NCI-H2227 (cell line): Measurements from ENCODE around the gene CRNKL1.
"Not testable (repeated sequence)": the region's sequence is repeated elsewhere in the genome, so short reads cannot be mapped to it uniquely, and the experiment has no call there.

ENCODE experiments used
- DNase-seq: peaks from one replicate; lab custom pipeline; 2025; ENCODE audit not compliant: unreplicated experiment; lab: John Stamatoyannopoulos, UW

CRNKL1 gene

DNA sequence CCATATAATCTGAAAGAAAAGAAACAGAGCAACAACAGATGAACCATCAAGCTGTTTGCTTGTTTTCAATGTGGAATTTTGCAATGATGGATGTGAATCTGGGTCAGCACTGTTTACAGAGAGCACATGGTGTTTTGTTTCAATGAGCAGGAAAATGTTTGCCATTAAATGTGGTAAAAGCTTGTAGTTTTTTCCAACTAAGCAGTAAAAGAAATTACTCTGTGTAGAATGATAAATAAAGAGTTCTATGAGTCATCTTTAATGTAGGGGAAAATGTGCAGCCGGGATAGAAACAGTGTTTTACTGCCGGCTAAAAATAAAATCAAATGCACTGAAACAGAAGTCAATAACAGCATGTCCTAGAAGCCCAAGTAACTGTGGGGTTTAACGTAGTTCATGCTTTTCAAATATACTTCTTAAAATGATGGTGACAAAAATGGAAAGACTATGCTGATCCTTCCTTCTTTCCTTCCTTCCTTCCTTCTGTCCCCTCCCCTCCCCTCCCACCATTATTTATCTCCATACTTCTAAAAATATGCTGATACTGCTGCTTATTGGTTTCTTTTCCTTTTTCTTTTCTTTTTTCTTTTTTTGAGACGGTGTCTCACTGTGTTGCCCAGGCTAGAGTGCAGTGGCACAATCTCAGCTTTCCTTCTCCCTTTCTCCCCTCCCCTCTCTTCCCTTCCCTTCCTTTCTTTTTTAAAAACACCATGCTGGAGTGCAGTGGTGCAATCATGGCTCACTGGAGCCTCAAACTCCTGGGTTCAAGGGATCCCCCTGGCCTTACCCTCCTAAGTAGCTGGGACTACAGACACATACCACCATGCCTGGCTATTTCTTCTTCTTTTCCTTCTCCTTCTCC is 41.4 kb downstream of the CRNKL1 start:
- no peak for DNase-seq

DNA sequence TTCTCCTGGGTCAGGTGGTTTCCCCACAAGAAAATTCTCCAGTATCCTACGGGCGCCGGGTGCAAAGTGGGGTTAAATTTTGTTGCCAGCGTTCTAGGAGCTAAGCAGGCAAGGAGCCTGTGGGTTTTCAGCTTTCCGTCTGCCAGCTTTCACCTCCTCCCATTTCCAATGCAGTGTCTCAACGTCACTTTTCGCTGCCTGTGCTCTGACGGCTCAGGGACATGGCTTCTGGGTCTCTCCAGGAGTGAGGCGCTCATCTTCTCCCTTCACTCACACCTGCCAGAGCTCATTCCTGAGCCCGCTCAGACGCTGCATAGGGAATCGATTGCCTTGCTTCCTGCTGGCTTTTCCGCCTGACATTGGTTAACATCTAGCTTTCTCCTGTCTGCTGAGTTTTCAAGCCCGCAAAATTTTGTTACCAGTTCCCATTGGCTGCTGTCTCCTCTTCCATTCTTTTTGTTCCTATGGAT is 42.4 kb downstream of the CRNKL1 start:
- DNase-seq = peak; percentile 69

DNA sequence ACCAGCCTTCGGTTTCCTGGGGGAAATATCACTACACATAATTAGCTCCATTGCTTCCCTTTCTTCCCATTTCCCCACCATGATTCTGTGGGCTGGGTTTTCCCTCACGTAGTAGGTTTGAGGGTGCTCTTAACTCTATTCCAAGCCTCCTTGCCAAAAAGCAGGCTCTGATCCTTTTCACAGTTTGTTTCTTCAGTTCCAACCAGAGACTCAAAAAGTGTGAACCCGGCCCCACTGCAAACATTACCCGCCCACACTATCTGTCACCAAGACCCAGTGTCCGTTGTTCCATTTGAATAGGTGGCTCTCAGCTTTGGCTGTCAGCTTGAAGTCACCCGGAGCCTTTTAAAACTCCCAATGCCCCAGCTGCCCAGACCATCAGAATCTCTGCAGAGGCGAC is 46.9 kb downstream of the CRNKL1 start:
- DNase-seq = no peak

DNA sequence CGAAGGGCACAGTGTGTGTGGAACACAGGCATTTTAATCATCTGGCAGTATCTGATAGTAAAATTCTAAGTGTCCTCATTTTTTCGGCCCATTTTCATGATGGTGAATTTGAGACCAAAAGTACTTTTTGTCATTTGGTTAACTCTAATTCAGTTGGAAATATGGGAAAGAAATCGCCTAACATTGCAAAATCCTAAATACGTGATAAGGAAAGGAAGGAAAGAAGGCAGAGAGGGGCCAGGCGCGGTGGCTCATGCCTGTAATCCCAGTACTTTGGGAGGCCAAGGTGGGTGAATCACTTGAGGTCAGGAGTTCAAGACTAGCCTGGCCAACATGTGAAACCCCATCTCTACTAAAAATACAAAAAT is 48.3 kb downstream of the CRNKL1 start:
- DNase-seq = not testable (repeated sequence)

DNA sequence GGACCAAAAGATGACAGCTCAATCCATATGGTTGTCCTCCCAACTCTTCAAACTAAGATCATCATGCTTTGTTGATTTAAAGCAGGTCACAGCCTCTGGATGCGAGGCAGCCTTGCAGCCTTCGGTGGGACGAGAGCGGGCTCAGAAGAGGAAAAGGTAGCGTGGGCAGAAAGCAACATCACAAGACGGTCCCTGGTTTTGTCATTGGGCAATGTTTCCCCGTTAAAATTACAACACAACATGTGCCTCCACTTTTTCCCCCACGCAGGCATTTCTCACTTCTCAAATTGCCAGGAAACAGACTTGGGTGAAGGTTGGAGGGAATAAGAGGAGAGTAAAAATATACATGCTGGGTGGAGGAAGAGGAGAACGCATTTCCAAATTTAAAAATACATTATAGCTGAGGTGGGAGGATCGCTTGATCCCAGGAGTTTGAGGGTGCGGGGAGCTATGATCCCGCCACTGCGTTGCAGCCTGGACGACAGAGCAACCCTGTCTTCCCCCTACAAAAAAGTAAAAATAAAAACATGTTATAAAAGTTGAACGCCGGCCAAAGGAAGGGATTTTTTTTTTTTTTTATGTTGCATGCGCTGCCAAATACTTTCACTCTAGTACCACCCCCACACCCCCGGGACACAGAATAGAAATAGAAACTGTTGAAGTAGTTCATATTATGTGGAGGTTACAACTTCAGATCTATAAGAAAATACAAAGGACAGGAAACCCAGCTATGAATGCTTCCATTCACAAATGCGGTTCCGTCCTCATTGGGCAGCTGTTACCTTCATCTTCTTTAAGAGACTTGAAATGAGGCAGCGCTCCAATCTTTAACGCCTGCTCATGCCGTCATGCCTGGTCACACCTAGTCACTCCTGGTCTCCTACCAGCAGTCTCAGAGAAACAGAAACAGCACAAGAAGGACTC is 49.0 kb downstream of the CRNKL1 start:
- DNase-seq = no peak

DNA sequence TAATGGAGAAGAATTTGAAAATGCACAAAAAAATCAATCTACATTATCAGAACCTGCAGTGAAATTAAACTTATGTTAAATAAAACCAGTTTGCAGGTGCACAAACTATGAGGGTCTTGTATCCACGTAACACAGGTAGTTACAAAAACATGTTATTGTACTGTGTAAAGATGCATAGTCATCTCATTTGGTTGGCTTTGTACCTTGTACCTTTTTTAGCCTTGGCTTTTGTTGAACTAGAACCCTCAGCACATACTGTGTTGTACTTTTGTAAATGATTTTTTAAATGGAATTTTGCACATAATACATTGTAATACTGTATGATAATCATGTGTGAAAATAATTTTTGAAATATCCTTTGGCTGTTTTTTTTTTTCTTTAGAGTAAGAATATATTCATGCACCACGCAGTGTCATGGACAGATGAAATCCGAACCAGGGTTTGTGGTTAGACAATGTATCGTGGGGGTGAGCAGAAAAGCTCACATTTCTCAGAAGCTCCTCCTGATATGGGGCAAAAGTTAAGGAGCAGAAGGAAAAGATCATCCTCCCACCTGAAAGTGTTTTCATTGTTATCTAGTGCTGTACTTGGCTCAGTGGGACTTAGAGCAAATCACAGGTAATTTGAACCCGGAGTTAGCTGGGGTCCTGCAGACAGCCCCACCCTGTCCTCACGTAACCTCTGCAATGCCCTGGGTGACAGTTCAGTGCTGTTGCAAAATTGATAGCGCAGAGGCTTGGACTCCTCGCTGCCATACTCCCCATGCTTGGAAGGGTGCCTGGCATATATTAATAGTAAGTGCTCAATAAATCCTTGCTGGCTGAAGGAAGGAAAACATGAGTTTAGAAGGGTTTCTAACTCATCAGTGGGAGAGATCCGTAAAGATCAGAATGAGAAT is 49.9 kb downstream of the CRNKL1 start:
- no peak for DNase-seq

DNA sequence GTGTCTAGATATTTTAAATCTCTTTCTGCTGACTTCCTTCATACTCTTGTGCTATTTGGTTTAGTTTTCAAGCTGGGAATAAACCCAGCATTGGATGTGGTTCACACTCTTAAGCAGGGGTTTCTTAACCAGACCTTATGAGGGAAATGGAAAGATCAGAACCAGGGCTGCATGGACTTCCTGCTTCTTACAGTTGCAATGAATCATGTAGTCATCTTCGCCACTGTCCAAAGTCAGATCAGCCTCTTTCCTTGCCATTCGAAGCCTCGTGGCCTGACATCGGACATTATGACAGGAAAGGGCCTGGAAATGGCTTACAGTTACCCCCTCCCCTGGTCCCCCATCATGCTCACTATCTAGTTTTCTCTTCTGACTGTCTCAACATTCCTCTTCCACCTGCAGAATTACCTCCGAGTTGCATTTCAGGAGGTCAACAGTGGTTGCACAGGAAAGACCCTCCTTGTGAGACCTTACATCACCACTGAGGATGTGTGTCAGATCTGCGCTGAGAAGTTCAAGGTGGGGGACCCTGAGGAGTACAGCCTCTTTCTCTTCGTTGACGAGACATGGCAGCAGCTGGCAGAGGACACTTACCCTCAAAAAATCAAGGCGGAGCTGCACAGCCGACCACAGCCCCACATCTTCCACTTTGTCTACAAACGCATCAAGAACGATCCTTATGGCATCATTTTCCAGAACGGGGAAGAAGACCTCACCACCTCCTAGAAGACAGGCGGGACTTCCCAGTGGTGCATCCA is 51.9 kb downstream of the CRNKL1 start:
- DNase-seq = no peak

DNA sequence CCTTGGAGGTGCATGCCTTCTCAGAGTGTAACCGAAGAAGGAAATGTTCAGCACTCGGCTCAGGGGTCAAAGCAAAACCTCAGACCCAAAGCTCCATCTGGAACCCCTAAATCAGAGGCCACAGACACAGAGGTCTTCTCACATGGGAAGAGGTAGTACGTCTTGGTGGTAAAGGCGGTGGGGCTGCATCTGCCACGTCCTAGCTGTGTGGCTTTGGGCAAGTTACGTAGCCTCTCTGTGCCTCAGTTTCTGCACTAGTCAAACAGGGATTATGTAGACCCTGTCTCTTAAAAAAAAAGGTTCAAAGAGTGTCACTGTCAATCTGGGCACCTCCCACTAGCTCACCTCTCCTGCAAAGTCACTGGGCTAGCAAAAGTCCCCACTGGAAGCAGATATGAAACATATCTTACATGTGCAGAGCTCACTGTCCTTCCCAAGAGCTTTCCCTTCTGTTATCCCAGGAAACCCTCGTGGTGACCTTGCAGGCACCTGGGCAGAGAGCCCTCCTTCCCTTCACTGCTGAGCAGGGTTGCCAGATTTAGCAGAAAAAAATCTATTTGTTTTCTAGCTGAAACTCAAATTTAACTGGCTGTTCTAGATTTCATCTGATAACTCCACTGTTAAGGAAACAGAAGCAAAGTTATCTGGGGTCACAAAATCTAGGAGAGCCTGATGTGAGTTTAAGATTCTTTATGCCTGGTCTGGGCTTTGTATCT is 53.1 kb downstream of the CRNKL1 start:
- DNase-seq = no peak

DNA sequence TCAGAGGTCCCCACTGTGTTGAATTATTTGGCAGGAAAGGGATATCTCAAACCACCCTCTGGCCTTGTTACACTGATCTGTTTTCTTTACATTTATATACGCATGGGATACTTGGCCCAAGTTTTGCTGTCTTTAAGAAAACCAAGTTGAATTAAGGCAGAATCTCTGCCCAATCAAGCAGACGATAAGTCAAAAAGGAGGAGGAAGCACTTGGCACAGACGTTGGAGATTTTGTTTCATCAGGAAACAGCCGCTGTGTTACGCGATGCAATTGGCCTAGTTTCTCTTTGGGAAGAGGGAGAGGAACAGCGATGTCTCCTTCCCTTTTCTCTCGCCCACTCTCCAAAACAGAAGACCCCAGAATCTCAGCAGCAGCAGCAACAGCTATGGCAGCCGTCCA is 55.3 kb downstream of the CRNKL1 start:
- DNase-seq = no peak

DNA sequence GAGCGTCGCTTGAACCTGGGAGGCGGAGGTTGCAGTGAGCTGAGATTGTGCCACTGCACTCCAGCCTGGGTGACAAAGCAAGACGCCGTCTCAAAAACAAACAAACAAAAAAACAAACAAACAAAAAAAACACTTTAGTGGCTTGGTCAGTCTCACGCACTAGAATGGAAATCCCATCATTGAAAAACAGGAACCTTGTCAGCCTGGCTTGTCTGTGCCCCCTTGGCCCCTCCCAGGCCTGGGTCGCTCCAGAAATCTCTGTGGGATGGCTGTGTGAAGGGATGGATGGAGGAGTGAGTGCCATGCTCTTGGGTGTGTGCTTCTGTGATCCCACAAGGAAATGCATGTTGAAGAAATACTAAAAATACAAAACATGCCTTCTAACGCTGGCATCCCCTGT is 56.0 kb downstream of the CRNKL1 start:
- DNase-seq = no peak

DNA sequence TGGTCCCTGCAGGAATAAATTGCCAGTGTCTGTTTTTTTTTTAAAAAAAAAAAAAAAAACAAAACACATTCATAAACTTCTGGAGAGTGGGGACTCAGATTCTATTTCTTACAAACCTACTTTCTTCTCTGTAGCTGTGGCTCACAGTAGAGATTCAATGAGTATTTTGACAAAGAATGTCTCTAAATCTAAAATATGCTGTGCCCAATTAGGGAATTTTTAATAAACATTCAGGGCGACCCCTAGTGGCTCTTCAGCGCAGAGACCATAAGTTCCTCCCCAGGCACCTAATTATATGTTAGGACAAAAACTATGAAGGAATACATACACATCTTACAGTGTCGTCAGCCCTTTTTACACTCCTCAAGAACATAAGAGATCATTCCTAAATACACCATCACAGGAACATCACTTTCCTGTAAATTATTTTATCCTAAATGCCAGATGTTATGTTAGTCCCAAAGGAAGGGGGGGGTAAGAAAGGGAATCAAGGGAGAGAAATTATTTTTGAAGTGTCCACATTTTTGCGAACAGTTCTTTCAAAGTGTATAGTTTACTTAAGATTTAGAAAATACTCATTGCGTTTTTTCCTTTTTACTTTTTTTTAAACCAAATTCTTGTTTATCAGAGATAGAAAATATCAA is 56.9 kb downstream of the CRNKL1 start:
- DNase-seq = peak; percentile 60

DNA sequence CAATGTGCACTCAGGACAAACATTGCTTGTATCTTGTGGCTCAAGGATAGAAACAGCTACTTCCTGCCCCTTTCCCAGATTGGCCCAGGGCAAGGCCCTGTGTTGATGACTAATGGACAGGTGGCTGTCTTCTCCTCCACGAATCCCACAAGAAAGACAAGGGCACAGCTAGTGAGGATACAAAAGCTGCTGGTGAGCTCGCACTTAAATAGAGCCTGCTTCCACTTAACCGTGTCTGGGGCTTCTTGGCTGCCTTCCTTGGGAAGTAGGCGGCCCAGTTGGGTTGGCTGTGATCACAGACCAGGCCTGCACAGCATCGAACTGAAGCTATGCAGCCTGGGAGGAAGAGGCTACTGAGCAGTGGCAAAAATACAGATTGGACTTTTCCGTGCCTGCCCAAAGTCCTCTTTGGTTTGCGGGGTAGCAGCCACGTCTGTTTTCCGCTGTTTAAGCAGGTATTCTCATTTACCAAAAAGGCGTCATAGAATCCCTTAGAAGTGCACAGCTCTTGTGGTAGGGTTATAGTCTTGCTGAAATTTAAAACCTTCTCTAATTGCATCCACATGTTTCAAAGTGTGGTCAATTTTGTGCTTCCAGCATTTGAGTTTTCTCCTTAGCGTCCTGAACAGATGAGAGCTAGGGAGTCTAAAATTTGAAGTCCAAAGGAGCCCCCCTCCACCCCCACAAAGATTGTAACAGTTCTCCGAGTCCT is 58.2 kb downstream of the CRNKL1 start:
- no peak for DNase-seq

DNA sequence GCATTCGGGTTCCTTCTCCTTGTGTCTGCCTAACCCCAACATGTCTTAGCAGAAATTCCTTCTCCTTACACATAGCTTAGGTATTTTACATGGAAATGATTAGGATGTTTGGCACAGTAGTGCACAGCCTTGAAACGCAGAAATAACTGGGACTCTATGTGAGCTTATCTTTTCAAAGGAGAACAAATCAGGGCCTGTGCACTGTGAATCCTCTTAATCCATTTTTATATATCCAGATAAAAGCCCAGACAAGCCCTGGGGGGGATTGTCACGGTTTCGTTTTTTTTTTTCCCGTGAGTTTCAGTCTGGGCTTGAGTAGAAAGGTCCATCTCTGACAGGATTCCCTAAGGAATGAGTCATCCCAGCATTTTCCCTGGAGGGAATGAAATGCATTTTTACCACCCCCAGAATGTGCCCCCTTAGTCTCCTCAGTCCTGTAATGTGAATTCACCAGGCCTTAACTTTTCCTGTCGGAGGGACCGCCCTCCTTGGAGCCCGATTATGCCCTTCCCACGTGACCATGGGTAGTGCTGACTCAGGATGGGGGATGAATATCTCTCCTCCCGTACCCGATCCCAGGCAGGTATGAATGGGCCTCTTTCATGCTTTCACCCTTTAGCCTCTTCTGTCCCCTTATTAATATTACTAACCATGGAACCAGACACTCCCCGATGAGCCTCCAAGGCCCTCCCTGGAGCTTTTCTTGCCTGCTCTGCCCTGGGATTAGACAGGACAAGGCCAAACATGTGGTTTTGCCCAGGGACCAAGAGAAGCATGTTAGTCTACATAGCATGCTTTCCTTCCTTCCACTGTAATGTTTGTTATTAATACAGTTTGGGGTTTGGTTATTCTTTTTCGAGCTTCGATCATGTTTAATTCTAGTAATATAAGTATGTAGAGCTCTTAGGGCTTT is 59.0 kb downstream of the CRNKL1 start:
- peak; percentile 33 for DNase-seq

DNA sequence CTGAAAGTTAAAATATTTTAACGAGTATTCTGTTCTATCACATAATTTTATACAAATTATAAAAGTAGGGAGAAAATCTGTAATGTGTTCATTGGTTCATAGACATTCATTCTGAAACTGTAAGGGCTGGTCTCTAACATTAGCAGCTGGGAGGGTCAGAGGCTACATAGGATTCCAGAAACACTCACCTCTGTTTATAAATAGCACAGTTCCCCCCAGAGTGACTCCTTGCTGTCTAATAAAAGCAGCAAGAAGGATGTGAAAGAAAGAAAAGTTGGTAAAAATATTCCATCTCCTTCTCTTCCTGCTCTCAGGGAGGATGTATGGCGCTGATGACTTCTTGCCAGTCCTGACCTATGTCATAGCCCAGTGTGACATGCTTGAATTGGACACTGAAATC is 60.4 kb downstream of the CRNKL1 start:
- no peak for DNase-seq

DNA sequence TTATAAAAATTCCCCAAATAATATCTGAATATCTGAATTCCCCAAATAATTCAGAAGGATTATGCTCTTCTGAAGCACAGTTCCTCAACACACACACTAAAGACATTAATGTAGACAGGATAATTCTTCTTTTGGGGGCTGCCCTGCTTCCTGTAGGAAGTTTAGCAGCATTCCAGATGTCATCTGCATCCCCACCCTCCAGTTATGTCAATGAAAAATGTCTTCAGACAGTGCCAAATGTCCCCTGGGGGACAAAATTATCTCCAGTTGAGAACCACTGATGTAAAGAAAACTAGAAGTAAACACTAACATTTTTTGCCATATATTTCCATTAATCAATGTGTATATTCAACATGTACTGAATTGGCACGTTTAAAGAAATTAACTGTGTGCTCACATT is 61.0 kb downstream of the CRNKL1 start:
- DNase-seq = no peak

DNA sequence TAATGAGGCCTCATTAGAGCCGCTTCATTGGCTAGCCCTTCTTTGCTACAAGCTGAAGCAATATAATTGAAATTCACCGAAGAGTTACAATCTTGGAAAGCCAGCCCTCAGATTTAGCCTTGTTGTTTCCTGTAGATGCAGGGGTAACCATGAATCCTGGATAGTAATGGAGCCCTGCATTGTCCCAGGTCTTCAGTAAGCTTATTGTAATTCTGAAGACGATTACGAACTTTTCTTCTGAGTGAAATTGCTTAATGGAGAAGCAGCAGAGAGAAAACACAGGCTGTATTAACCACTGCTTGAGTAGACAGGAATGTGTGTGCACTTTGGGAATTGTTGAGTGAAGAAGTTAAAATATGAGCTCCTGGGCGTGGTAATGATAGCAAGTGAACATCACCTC is 61.4 kb downstream of the CRNKL1 start:
- DNase-seq = no peak

DNA sequence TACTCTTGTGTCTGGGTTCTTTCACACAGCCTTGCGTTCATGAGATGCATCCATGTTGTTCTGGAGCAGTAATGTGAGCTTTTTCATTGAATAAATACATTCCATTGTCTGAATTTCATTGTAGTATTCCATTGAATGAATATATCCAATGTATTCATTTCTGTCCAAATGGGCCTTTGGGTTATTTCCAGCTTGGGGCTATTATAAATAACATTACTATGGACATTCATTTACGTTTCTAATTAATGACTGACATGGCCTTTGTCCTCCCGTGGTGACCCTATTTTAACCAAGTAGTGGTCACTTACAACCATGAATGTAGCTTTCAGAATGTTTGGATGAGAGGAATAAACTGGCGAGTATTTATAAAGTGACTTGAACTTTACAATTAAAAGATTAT is 65.2 kb downstream of the CRNKL1 start:
- no peak for DNase-seq
